HEK293 (cell line): Measurements from ENCODE around the gene PRTG.

ENCODE experiments used
- CTCF ChIA-PET: fragments of 350-600 bp; formaldehyde crosslinking; extraction: SDS; loops from one replicate; lab custom pipeline; 2021; ENCODE audit warnings: antibody characterized with exemption; lab: Yijun Ruan, JAX
- POLR2A ChIA-PET: fragments of 300-600 bp; formaldehyde crosslinking; extraction: SDS; loops from one replicate; lab custom pipeline; 2020; ENCODE audit warnings: antibody characterized with exemption, inconsistent platforms; lab: Yijun Ruan, JAX
- H3K27ac ChIP-seq: fragments of 200-500 bp; sonication (Bioruptor generic); 2 replicates; pipeline ENCODE4 v1.5.1; 2014; ENCODE audit warnings: low read depth, low read length, control low read depth, inconsistent platforms; ENCODE audit errors: extremely low read depth
- H3K36me3 ChIP-seq, 2 experiments: fragments of 200-500 bp in 1 of 2; sonication (Bioruptor generic) in 1 of 2; 1 replicate in 1 of 2; 2 replicates in 1 of 2; pipeline ENCODE4 v1.5.1; 2014 to 2017; ENCODE audit warnings: inconsistent platforms in 2 of 2, low read length in 2 of 2; ENCODE audit not compliant: control insufficient read depth in 2 of 2, insufficient read depth in 1 of 2
- H3K4me1 ChIP-seq: fragments of 200-500 bp; sonication (Bioruptor generic); 2 replicates; pipeline ENCODE4 v1.5.1; 2014; ENCODE audit warnings: mild to moderate bottlenecking, low read length, inconsistent platforms; ENCODE audit not compliant: control insufficient read depth, insufficient read depth
- H3K4me3 ChIP-seq: 2 replicates; pipeline ENCODE4 v1.5.1; 2011; ENCODE audit warnings: low read depth, mild to moderate bottlenecking, control low read depth, low read length, moderate library complexity
- H3K9me3 ChIP-seq: fragments of 200-500 bp; sonication (Bioruptor generic); 2 replicates; pipeline ENCODE4 v1.5.1; 2014; ENCODE audit warnings: low read depth, low read length, inconsistent platforms; ENCODE audit not compliant: control insufficient read depth, insufficient read depth
- EGR2 ChIP-seq: fragments of 450-650 bp; formaldehyde crosslinking; IDR thresholded peaks from 2 replicates; pipeline ENCODE4 v1.5.1; 2016; ENCODE audit warnings: low read depth, missing biosample characterization, missing genetic modification characterization
- HOXC10 ChIP-seq: sonication (generic); formaldehyde crosslinking; IDR thresholded peaks from 2 replicates; pipeline ENCODE4 v1.8.1; 2023; ENCODE audit warnings: mild to moderate bottlenecking, missing genetic modification reagents
- HOXD13 ChIP-seq: sonication (generic); formaldehyde crosslinking; IDR thresholded peaks from 2 replicates; pipeline ENCODE4 v1.8.0; 2022; ENCODE audit warnings: missing genetic modification reagents, borderline replicate concordance
- KLF1 ChIP-seq: fragments of 450-650 bp; formaldehyde crosslinking; IDR thresholded peaks from 2 replicates; pipeline ENCODE4 v1.5.1; 2016; ENCODE audit warnings: missing biosample characterization, missing genetic modification characterization
- KLF16 ChIP-seq: fragments of 450-650 bp; formaldehyde crosslinking; IDR thresholded peaks from 2 replicates; pipeline ENCODE4 v1.5.1; 2017; ENCODE audit warnings: missing biosample characterization, missing genetic modification characterization
- OVOL3 ChIP-seq: fragments of 450-650 bp; formaldehyde crosslinking; IDR thresholded peaks from 2 replicates; pipeline ENCODE4 v1.5.1; 2016; ENCODE audit warnings: missing biosample characterization, missing genetic modification characterization
- RBAK ChIP-seq: fragments of 450-650 bp; formaldehyde crosslinking; IDR thresholded peaks from 2 replicates; pipeline ENCODE4 v1.5.1; 2016; ENCODE audit warnings: missing biosample characterization, missing genetic modification characterization
- REPIN1 ChIP-seq: fragments of 450-650 bp; formaldehyde crosslinking; IDR thresholded peaks from 2 replicates; pipeline ENCODE4 v1.5.1; 2017; ENCODE audit warnings: missing biosample characterization, missing genetic modification characterization, low read depth
- SCRT2 ChIP-seq: fragments of 450-650 bp; formaldehyde crosslinking; IDR thresholded peaks from 2 replicates; pipeline ENCODE4 v1.5.1; 2016; ENCODE audit warnings: missing biosample characterization, missing genetic modification characterization
- ZBTB1 ChIP-seq: fragments of 450-650 bp; formaldehyde crosslinking; IDR thresholded peaks from 2 replicates; pipeline ENCODE4 v1.5.1; 2016; ENCODE audit warnings: missing biosample characterization, missing genetic modification characterization
- ZBTB20 ChIP-seq: fragments of 450-650 bp; formaldehyde crosslinking; IDR thresholded peaks from 2 replicates; pipeline ENCODE4 v1.5.1; 2016; ENCODE audit warnings: missing biosample characterization, missing genetic modification characterization
- ZBTB8A ChIP-seq: fragments of 450-650 bp; formaldehyde crosslinking; IDR thresholded peaks from 2 replicates; pipeline ENCODE4 v1.5.1; 2016; ENCODE audit warnings: missing biosample characterization, missing genetic modification characterization
- ZFP3 ChIP-seq: fragments of 450-650 bp; formaldehyde crosslinking; IDR thresholded peaks from 2 replicates; pipeline ENCODE4 v1.5.1; 2016; ENCODE audit warnings: low read depth, missing biosample characterization, missing genetic modification characterization
- ZFP69B ChIP-seq: fragments of 450-650 bp; formaldehyde crosslinking; IDR thresholded peaks from 2 replicates; pipeline ENCODE4 v1.5.1; 2016; ENCODE audit warnings: missing biosample characterization, missing genetic modification characterization
- ZIC2 ChIP-seq: fragments of 450-650 bp; formaldehyde crosslinking; IDR thresholded peaks from 2 replicates; pipeline ENCODE4 v1.5.1; 2016; ENCODE audit warnings: missing biosample characterization, missing genetic modification characterization
- ZNF132 ChIP-seq: fragments of 450-650 bp; formaldehyde crosslinking; IDR thresholded peaks from 2 replicates; pipeline ENCODE4 v1.5.1; 2017; ENCODE audit warnings: missing biosample characterization, missing genetic modification characterization, borderline replicate concordance
- ZNF292 ChIP-seq: fragments of 450-650 bp; formaldehyde crosslinking; IDR thresholded peaks from 2 replicates; pipeline ENCODE4 v1.5.1; 2016; ENCODE audit warnings: low read depth, missing biosample characterization, missing genetic modification characterization, borderline replicate concordance
- ZNF324 ChIP-seq: fragments of 450-650 bp; formaldehyde crosslinking; IDR thresholded peaks from 2 replicates; pipeline ENCODE4 v1.5.1; 2016; ENCODE audit warnings: missing biosample characterization, missing genetic modification characterization
- ZNF423 ChIP-seq: fragments of 450-650 bp; formaldehyde crosslinking; IDR thresholded peaks from 2 replicates; pipeline ENCODE4 v1.5.1; 2016; ENCODE audit warnings: missing biosample characterization, missing genetic modification characterization
- ZNF48 ChIP-seq: fragments of 450-650 bp; formaldehyde crosslinking; IDR thresholded peaks from 2 replicates; pipeline ENCODE4 v1.5.1; 2016; ENCODE audit warnings: missing biosample characterization, missing genetic modification characterization
- ZNF501 ChIP-seq: fragments of 450-650 bp; formaldehyde crosslinking; IDR thresholded peaks from 2 replicates; pipeline ENCODE4 v1.5.1; 2016; ENCODE audit warnings: missing biosample characterization, missing genetic modification characterization
- ZNF571 ChIP-seq: fragments of 450-650 bp; formaldehyde crosslinking; IDR thresholded peaks from 2 replicates; pipeline ENCODE4 v1.5.0; 2017; ENCODE audit warnings: missing biosample characterization, missing genetic modification characterization
- ZNF596 ChIP-seq: fragments of 450-650 bp; IDR thresholded peaks from 2 replicates; pipeline ENCODE4 v1.5.0; 2018; ENCODE audit warnings: missing biosample characterization, mild to moderate bottlenecking, missing genetic modification characterization, moderate library complexity
- ZNF626 ChIP-seq: fragments of 450-650 bp; sonication (Bioruptor Pico); formaldehyde crosslinking; IDR thresholded peaks from 2 replicates; pipeline ENCODE4 v1.5.1; 2018; ENCODE audit warnings: missing biosample characterization, missing genetic modification characterization, inconsistent platforms
- ZNF660 ChIP-seq: fragments of 450-650 bp; IDR thresholded peaks from 2 replicates; pipeline ENCODE4 v1.5.1; 2018; ENCODE audit warnings: missing biosample characterization, mild to moderate bottlenecking, missing genetic modification characterization
- ZNF776 ChIP-seq: fragments of 450-650 bp; formaldehyde crosslinking; IDR thresholded peaks from 2 replicates; pipeline ENCODE4 v1.5.0; 2017; ENCODE audit warnings: missing biosample characterization, missing genetic modification characterization, borderline replicate concordance
- TF ChIP-seq, protein P1 (sequence below): fragments of 450-650 bp; formaldehyde crosslinking; IDR thresholded peaks from 2 replicates; pipeline ENCODE4 v1.5.1; 2017; ENCODE audit warnings: missing biosample characterization, mild to moderate bottlenecking, missing genetic modification characterization, moderate library complexity
- TF ChIP-seq, protein P2 (sequence below): fragments of 450-650 bp; formaldehyde crosslinking; conservative IDR thresholded peaks from 2 replicates; pipeline ENCODE4 v1.5.1; 2016; ENCODE audit warnings: low read depth, missing biosample characterization, missing genetic modification characterization
- TF ChIP-seq, protein P3 (sequence below): IDR thresholded peaks from 2 replicates; pipeline ENCODE4 v1.6.1; 2011; ENCODE audit warnings: mild to moderate bottlenecking, low read depth, low read length, borderline replicate concordance
- TF ChIP-seq, protein P4 (sequence below): fragments of 450-650 bp; formaldehyde crosslinking; IDR thresholded peaks from 2 replicates; pipeline ENCODE4 v1.5.1; 2016; ENCODE audit warnings: missing biosample characterization, missing genetic modification characterization
- TF ChIP-seq, protein P5 (sequence below): fragments of 450-650 bp; formaldehyde crosslinking; IDR thresholded peaks from 2 replicates; pipeline ENCODE4 v1.5.1; 2016; ENCODE audit warnings: missing biosample characterization, missing genetic modification characterization

PRTG gene

DNA sequence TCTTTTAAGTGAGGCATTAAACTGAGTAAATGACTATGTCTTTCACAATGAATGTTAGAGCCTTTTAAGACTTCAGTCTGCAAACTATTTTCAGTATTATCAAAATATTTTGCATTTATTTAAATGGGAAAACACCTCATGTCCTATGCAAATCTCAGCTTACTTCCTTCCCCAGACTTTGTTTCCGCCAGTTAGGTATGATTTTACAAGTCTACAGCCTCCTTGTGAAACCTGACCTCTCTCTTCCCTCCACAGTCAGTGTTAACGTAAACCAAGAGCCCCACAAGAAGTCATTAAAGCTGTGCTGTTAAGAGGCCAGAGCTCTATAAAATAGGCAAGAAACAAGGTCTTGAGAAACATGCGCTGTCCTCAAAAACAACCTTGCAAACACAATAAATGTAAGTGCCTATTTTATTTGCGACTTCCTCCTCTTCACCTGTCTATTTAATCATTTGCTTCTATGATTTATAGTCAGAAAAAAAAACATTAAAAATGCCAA, 48.3 kb downstream of the PRTG start:
- H3K4me1 ChIP-seq = peaks cover 16% of the 10 kb centered on the region
- H3K27ac ChIP-seq = no peak overlapping the region
- ChIA-PET POLR2A (no interaction called here), CTCF (no interaction called here)
- no peaks in the 10 kb centered on the region for H3K9me3 ChIP-seq
- H3K4me3 ChIP-seq = no peak overlapping the region
- no peaks in the 10 kb centered on the region for H3K36me3 ChIP-seq
- peak; percentile 87 for TF ChIP-seq HOXD13 (CRISPR knock-in tag)
- no peak for TF ChIP-seq ZBTB20 (tag by site-specific recombination)
- no peak for TF ChIP-seq ZNF660 (tag by site-specific recombination)
- TF ChIP-seq, protein P1, sequence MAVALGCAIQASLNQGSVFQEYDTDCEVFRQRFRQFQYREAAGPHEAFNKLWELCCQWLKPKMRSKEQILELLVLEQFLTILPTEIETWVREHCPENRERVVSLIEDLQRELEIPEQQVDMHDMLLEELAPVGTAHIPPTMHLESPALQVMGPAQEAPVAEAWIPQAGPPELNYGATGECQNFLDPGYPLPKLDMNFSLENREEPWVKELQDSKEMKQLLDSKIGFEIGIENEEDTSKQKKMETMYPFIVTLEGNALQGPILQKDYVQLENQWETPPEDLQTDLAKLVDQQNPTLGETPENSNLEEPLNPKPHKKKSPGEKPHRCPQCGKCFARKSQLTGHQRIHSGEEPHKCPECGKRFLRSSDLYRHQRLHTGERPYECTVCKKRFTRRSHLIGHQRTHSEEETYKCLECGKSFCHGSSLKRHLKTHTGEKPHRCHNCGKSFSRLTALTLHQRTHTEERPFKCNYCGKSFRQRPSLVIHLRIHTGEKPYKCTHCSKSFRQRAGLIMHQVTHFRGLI (tag by site-specific recombination) = peak; percentile 51; the same call in 1 of the 2 replicates
- no peak for TF ChIP-seq ZNF292
- no peak for TF ChIP-seq ZNF501 (tag by site-specific recombination)
- no peak for TF ChIP-seq ZNF48 (tag by site-specific recombination)
- no peak for TF ChIP-seq ZIC2
- TF ChIP-seq ZFP69B (tag by site-specific recombination) = no peak
- no peak for TF ChIP-seq ZNF571
- no peak for TF ChIP-seq ZNF324
- TF ChIP-seq ZBTB8A (tag by site-specific recombination) = peak; percentile 41; the same call in 1 of the 2 replicates
- TF ChIP-seq ZNF423 (tag by site-specific recombination) = no peak
- TF ChIP-seq, protein P2, sequence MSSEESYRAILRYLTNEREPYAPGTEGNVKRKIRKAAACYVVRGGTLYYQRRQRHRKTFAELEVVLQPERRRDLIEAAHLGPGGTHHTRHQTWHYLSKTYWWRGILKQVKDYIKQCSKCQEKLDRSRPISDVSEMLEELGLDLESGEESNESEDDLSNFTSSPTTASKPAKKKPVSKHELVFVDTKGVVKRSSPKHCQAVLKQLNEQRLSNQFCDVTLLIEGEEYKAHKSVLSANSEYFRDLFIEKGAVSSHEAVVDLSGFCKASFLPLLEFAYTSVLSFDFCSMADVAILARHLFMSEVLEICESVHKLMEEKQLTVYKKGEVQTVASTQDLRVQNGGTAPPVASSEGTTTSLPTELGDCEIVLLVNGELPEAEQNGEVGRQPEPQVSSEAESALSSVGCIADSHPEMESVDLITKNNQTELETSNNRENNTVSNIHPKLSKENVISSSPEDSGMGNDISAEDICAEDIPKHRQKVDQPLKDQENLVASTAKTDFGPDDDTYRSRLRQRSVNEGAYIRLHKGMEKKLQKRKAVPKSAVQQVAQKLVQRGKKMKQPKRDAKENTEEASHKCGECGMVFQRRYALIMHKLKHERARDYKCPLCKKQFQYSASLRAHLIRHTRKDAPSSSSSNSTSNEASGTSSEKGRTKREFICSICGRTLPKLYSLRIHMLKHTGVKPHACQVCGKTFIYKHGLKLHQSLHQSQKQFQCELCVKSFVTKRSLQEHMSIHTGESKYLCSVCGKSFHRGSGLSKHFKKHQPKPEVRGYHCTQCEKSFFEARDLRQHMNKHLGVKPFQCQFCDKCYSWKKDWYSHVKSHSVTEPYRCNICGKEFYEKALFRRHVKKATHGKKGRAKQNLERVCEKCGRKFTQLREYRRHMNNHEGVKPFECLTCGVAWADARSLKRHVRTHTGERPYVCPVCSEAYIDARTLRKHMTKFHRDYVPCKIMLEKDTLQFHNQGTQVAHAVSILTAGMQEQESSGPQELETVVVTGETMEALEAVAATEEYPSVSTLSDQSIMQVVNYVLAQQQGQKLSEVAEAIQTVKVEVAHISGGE (tag by site-specific recombination) = no peak
- no peak for TF ChIP-seq REPIN1 (tag by site-specific recombination)
- TF ChIP-seq ZNF626 = no peak
- no peak for TF ChIP-seq HOXC10 (CRISPR knock-in tag)
- TF ChIP-seq ZNF596 (tag by site-specific recombination) = peak; percentile 88
- no peak for TF ChIP-seq EGR2
- no peak for TF ChIP-seq KLF1 (tag by site-specific recombination)
- TF ChIP-seq ZNF132 = no peak
- peak; percentile 82 for TF ChIP-seq OVOL3
- no peak for TF ChIP-seq RBAK
- TF ChIP-seq, protein P3, sequence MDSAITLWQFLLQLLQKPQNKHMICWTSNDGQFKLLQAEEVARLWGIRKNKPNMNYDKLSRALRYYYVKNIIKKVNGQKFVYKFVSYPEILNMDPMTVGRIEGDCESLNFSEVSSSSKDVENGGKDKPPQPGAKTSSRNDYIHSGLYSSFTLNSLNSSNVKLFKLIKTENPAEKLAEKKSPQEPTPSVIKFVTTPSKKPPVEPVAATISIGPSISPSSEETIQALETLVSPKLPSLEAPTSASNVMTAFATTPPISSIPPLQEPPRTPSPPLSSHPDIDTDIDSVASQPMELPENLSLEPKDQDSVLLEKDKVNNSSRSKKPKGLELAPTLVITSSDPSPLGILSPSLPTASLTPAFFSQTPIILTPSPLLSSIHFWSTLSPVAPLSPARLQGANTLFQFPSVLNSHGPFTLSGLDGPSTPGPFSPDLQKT = no peak
- TF ChIP-seq ZNF776 = no peak
- TF ChIP-seq ZFP3 (tag by site-specific recombination) = no peak
- no peak for TF ChIP-seq SCRT2 (tag by site-specific recombination)
- TF ChIP-seq, protein P4, sequence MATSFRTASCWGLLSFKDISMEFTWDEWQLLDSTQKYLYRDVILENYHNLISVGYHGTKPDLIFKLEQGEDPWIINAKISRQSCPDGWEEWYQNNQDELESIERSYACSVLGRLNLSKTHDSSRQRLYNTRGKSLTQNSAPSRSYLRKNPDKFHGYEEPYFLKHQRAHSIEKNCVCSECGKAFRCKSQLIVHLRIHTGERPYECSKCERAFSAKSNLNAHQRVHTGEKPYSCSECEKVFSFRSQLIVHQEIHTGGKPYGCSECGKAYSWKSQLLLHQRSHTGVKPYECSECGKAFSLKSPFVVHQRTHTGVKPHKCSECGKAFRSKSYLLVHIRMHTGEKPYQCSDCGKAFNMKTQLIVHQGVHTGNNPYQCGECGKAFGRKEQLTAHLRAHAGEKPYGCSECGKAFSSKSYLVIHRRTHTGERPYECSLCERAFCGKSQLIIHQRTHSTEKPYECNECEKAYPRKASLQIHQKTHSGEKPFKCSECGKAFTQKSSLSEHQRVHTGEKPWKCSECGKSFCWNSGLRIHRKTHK (tag by site-specific recombination) = no peak
- no peak for TF ChIP-seq ZBTB1 (tag by site-specific recombination)
- no peak for TF ChIP-seq KLF16
- TF ChIP-seq, protein P5, sequence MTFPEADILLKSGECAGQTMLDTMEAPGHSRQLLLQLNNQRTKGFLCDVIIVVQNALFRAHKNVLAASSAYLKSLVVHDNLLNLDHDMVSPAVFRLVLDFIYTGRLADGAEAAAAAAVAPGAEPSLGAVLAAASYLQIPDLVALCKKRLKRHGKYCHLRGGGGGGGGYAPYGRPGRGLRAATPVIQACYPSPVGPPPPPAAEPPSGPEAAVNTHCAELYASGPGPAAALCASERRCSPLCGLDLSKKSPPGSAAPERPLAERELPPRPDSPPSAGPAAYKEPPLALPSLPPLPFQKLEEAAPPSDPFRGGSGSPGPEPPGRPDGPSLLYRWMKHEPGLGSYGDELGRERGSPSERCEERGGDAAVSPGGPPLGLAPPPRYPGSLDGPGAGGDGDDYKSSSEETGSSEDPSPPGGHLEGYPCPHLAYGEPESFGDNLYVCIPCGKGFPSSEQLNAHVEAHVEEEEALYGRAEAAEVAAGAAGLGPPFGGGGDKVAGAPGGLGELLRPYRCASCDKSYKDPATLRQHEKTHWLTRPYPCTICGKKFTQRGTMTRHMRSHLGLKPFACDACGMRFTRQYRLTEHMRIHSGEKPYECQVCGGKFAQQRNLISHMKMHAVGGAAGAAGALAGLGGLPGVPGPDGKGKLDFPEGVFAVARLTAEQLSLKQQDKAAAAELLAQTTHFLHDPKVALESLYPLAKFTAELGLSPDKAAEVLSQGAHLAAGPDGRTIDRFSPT (tag by site-specific recombination) = no peak
